DND-41 (cell line): ENCODE results near the gene POFUT2.

ENCODE experiments used
- EZH2 ChIP-seq: IDR thresholded peaks from 3 replicates; pipeline ENCODE4 v1.6.1; 2012; ENCODE audit warnings: borderline replicate concordance, low read depth, mild to moderate bottlenecking, moderate library complexity, low read length, inconsistent platforms; ENCODE audit not compliant: severe bottlenecking
- TF ChIP-seq, protein P1 (sequence below): IDR thresholded peaks from 2 replicates; pipeline ENCODE4 v1.5.1; 2012; ENCODE audit warnings: borderline replicate concordance, low read length, moderate library complexity, mild to moderate bottlenecking; ENCODE audit not compliant: poor library complexity, severe bottlenecking; ENCODE audit errors: extremely low read depth

DNA sequence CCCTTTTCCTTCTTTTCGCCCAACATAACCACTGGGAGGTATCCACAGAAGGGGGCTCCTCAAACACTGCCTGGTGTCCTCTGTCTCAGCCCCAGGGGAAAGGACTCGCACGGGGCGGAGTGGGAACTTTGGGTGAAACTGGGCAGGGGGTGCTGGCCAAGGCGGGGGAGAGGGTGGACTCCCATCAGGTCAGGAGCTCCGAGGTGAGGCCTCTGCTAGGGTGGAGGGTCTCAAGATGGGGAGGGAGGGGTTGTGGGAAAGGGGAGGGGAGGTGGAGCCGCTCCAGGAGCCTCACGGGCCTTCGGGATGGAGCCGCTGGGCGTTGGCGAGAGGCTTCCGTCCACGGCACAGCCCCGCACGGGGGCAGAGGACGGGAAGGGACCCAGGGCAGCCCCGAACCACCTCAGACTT is 43.2 kb upstream of the POFUT2 start:
- no peak for TF ChIP-seq EZH2
- TF ChIP-seq, protein P1, sequence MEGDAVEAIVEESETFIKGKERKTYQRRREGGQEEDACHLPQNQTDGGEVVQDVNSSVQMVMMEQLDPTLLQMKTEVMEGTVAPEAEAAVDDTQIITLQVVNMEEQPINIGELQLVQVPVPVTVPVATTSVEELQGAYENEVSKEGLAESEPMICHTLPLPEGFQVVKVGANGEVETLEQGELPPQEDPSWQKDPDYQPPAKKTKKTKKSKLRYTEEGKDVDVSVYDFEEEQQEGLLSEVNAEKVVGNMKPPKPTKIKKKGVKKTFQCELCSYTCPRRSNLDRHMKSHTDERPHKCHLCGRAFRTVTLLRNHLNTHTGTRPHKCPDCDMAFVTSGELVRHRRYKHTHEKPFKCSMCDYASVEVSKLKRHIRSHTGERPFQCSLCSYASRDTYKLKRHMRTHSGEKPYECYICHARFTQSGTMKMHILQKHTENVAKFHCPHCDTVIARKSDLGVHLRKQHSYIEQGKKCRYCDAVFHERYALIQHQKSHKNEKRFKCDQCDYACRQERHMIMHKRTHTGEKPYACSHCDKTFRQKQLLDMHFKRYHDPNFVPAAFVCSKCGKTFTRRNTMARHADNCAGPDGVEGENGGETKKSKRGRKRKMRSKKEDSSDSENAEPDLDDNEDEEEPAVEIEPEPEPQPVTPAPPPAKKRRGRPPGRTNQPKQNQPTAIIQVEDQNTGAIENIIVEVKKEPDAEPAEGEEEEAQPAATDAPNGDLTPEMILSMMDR, result no peak
